Measurements from ENCODE around the gene HSPG2.
"Not testable (repeated sequence)": the region's sequence is repeated elsewhere in the genome, so short reads cannot be mapped to it uniquely, and the experiment has no call there.

The HSPG2 gene

DNA sequence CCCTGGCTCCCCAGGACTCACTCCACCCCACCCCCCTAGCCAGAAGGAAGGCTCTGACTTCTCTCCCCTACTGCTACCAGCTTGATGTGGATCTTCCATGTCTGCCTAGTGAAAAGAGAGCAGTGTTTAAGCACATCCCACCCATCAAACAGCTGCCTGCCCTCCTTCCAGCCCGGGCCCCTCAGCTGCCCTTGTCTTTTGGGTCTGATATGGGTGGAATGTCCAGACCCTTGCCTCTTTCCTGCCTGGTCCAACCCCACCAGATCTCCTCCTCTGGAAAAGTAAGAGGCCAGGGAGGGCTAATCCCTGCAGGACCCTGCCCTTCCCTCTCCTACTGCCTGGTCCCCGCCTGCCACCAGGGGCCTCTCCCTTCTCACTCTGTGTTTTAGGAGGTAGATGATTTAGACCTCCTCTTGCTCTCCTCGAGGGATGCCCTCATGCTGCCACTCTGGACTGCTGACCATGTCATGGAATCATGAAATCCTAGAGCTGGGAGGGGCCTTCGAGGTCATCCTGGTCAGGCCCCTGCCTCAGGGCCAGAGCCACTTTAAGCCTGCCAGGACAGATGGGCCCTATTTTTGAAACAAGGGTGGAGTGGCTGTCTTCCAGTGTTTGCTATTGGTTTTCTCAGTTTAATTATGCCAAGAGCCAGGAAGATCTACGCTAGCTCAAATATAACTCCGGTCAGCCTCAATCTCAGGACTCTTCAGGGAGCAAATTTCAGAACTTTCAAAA lies 15.8 kb upstream of the HSPG2 start:
- no peaks in the 10 kb centered on the region for H3K9me3 ChIP-seq (ENCODE audit: control insufficient read depth, insufficient read depth, low read length)
- H3K9ac ChIP-seq (ENCODE audit: low read depth, low read length), result no peak overlapping the region
- H3K4me3 ChIP-seq (ENCODE audit: low read depth, low read length), result no peak overlapping the region
- no peaks in the 10 kb centered on the region for H3K27me3 ChIP-seq (ENCODE audit: control insufficient read depth, insufficient read depth, low read length)
- no peaks in the 10 kb centered on the region for H3K36me3 ChIP-seq (ENCODE audit: control insufficient read depth, insufficient read depth, low read length)
- peaks cover 6% of the 10 kb centered on the region for H3K4me1 ChIP-seq (ENCODE audit: control insufficient read depth, insufficient read depth, low read length)

DNA sequence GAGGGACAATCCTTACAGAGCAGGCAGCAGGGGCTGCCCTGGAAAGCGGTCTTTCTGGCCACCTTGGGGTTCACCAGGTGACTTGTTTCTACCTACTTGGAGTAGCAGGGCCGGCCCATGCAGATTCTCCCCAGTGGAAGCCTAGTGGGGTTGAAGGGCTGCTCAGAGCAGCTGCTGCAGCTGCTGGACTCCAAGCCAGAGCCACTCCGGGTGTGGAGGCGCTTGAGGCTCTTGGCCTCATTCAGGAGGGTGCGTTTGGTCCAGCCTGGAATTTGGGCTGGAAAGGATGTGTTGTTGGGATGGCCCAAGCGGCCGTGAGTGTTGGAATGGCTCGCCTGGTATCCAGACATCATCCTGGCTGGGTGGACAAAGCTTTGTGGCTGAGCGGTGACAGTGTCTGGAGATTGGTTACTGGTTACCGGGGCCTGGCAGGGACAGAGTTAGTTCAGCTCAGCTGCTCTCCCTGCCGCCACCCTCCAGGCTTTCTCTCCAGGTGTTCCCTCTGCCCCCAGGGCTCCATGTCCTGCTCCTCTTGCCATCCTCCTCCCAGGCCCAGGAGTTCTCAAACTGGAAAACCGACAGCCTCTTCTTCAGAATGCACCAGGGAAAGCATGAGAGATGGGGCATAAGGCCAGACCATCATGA lies 14.2 kb upstream of the HSPG2 start:
- H3K4me1 ChIP-seq (ENCODE audit: control insufficient read depth, insufficient read depth, low read length), result peaks cover 6% of the 10 kb centered on the region
- H3K9ac ChIP-seq (ENCODE audit: low read depth, low read length), result no peak overlapping the region
- no peaks in the 10 kb centered on the region for H3K36me3 ChIP-seq (ENCODE audit: control insufficient read depth, insufficient read depth, low read length)
- H3K4me3 ChIP-seq (ENCODE audit: low read depth, low read length), result no peak overlapping the region
- H3K9me3 ChIP-seq (ENCODE audit: control insufficient read depth, insufficient read depth, low read length), result no peaks in the 10 kb centered on the region
- no peaks in the 10 kb centered on the region for H3K27me3 ChIP-seq (ENCODE audit: control insufficient read depth, insufficient read depth, low read length)

DNA sequence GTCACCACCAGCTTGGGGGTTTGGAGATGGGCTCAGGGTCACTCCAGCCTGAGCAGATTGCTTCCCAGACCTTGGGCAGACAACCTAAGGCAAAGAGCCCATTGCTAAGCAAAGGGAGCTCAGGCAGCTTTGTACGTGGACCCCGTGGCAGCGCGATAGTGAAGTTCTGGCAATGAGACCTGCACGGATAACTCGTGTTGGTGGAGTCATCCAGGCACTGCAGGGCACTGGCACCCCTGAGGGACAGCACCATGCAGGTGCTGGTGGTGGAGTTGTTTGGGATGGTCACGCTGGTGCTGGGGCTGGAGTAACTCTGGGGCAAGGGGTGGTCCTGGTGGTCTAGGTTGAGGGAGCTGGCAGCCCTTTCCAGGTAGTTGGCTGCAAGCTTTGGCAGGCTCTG lies 13.6 kb upstream of the HSPG2 start:
- no peaks in the 10 kb centered on the region for H3K9me3 ChIP-seq (ENCODE audit: control insufficient read depth, insufficient read depth, low read length)
- no peaks in the 10 kb centered on the region for H3K27me3 ChIP-seq (ENCODE audit: control insufficient read depth, insufficient read depth, low read length)
- no peaks in the 10 kb centered on the region for H3K36me3 ChIP-seq (ENCODE audit: control insufficient read depth, insufficient read depth, low read length)
- no peak overlapping the region for H3K9ac ChIP-seq (ENCODE audit: low read depth, low read length)
- H3K4me1 ChIP-seq (ENCODE audit: control insufficient read depth, insufficient read depth, low read length), result peaks cover 4% of the 10 kb centered on the region
- H3K4me3 ChIP-seq (ENCODE audit: low read depth, low read length), result no peak overlapping the region

DNA sequence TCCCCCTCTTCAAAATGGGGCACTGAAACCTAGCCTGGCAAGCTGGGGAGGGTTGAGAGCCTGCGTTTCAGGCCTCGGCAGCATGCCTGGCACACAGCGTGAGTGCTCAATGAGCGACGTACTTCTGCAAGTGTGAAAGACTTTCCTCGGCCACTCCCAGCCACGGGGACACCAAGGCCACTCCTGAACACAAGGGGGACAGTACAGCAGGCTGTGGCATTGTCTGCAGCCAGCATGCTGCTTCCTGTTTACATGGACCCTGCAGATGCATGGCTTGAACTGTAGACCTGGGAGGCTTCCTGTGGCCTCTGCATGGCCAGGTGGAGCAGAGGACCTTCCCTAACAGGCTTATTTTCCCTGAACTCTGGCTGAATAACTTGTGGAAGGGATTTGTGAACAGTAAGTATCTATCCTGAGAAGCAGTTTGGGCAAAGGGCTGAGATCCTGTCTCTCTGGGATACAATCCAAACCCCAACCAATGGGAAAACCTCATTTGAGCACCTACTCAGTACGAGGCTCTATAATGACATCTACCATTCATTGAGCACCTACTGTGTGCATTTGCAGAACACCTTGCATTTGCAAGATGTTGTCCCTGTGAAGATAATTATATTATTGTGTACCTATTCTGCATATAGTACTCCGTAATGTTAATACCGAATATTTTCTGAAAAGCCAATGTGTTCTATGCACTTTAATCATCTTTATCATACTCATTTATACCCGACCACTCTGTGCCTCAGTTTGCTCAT lies 9.9 kb upstream of the HSPG2 start:
- Histone ChIP-seq H3K9ac (ENCODE audit: low read depth, low read length) (no peak overlapping the region), H3K4me3 (ENCODE audit: low read depth, low read length) (no peak overlapping the region), H3K9me3 (ENCODE audit: control insufficient read depth, insufficient read depth, low read length) (no peaks in the 10 kb centered on the region), H3K4me1 (ENCODE audit: control insufficient read depth, insufficient read depth, low read length) (peaks cover 3% of the 10 kb centered on the region), H3K36me3 (ENCODE audit: control insufficient read depth, insufficient read depth, low read length) (no peaks in the 10 kb centered on the region), H3K27me3 (ENCODE audit: control insufficient read depth, insufficient read depth, low read length) (no peaks in the 10 kb centered on the region)

DNA sequence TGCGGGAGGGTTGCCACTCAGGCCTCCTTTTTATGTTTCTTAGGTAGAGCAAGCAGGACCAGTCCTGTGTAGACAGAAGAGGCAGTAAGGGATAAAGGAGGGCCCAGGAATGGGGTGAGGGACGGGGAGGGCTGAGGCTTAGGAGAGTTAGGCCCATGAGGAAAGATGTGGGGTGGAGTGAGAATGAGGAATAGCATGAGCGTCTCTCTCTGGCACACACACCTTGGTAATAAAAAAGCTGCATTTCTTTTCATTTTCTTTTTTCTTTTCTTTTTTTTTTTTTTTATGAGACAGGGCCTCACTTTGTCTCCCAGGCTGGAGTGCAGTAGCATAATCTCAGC lies 7.6 kb upstream of the HSPG2 start:
- Histone ChIP-seq H3K4me1 (ENCODE audit: control insufficient read depth, insufficient read depth, low read length) (peaks cover 3% of the 10 kb centered on the region), H3K36me3 (ENCODE audit: control insufficient read depth, insufficient read depth, low read length) (no peaks in the 10 kb centered on the region), H3K27me3 (ENCODE audit: control insufficient read depth, insufficient read depth, low read length) (no peaks in the 10 kb centered on the region), H3K4me3 (ENCODE audit: low read depth, low read length) (no peak overlapping the region), H3K9me3 (ENCODE audit: control insufficient read depth, insufficient read depth, low read length) (no peaks in the 10 kb centered on the region), H3K9ac (ENCODE audit: low read depth, low read length) (no peak overlapping the region)

DNA sequence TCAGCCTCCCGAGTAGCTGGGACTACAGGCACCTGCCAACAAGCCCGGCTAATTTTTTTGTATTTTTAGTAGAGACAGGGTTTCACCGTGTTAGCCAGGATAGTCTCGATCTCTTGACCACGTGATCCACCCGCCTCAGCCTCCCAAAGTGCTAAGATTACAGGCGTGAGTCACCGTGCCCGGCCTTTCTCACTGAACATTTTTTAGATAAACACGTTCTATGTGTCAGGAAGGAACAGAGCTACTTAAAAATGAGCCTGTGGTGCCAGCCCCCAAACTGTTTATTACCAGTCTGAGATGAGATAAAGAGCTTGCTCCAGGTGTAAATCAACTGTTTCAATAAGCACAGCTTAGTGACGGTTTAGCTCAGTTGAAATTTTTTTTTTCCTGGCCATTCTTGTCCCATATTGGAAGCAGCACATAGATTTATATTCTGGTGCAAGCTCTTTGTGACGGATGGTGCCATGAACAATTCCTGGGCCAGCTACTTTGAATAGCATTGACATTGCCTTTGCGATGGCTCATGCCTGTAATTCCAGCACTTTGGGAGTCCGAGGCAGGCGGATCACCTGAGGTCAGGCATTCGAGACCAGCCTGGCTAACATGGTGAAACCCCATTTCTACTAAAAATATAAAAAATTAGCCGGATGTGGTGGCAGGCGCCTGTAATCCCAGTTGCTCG lies 6.0 kb upstream of the HSPG2 start:
- H3K9me3 ChIP-seq (ENCODE audit: control insufficient read depth, insufficient read depth, low read length); H3K9ac ChIP-seq (ENCODE audit: low read depth, low read length); H3K4me1 ChIP-seq (ENCODE audit: control insufficient read depth, insufficient read depth, low read length); H3K4me3 ChIP-seq (ENCODE audit: low read depth, low read length); H3K27me3 ChIP-seq (ENCODE audit: control insufficient read depth, insufficient read depth, low read length); H3K36me3 ChIP-seq (ENCODE audit: control insufficient read depth, insufficient read depth, low read length): not testable (repeated sequence)

DNA sequence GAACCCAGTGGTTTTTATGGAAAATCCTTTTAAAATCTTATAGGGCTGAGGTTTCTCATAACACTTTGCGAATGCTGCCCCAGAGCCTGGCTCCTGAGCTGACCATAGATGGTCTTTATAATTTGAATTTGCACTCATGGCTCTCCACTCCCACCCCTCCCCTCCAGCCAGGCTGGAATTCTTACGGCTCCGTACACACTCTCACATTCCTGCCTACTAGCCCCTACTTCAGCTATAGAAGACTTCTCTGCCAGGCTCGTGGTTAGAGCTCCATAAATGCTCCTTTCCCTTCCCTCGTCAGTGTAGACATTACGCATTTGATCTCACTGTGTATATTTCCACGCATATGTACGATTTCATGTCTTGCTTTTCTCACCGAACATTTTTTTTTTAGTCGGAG lies 5.4 kb upstream of the HSPG2 start:
- Histone ChIP-seq H3K4me1 (ENCODE audit: control insufficient read depth, insufficient read depth, low read length) (peaks cover 3% of the 10 kb centered on the region), H3K36me3 (ENCODE audit: control insufficient read depth, insufficient read depth, low read length) (peaks cover 2% of the 10 kb centered on the region), H3K9ac (ENCODE audit: low read depth, low read length) (no peak overlapping the region), H3K9me3 (ENCODE audit: control insufficient read depth, insufficient read depth, low read length) (no peaks in the 10 kb centered on the region), H3K27me3 (ENCODE audit: control insufficient read depth, insufficient read depth, low read length) (peaks cover 3% of the 10 kb centered on the region), H3K4me3 (ENCODE audit: low read depth, low read length) (no peak overlapping the region)

DNA sequence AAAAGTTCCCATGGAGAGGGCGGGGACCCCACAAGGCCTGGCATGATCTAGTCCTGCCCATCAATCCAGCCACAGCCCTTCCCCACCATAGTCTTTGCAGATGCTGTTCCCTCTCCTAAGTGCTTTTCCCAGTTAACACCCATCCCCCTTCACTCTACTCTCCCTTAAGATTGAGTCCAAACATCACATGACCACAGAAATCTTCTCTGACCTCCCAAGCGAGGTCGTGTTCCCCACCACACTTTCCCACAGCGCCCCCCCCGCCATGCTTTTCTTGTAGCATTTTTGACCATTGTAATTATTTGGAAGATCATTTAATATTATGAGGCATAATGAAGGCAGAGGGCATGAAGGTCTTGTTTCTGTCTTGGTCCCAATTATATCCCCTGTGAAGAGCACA lies 4.3 kb upstream of the HSPG2 start:
- Histone ChIP-seq H3K4me1 (ENCODE audit: control insufficient read depth, insufficient read depth, low read length) (peaks cover 3% of the 10 kb centered on the region), H3K9ac (ENCODE audit: low read depth, low read length) (no peak overlapping the region), H3K36me3 (ENCODE audit: control insufficient read depth, insufficient read depth, low read length) (peaks cover 2% of the 10 kb centered on the region), H3K27me3 (ENCODE audit: control insufficient read depth, insufficient read depth, low read length) (peaks cover 3% of the 10 kb centered on the region), H3K4me3 (ENCODE audit: low read depth, low read length) (no peak overlapping the region), H3K9me3 (ENCODE audit: control insufficient read depth, insufficient read depth, low read length) (no peaks in the 10 kb centered on the region)

DNA sequence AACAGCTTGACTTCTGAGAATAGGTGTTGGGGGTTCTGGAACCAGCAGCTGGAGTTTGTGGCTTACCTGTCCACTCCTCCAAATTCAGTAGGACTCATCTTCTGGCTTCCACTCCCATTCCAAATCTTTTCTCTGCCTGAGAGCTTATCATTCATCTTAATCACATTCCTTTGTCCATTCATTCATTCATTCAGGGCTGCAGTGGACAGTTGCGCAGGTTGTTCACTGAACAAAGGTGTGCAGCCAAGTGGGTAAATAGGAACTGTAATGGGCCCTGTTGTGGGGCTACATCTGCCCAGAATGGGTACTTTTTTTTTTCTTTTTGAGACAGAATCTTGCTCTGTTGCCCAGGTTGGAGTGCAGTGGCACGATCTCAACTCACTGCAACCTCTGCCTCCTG lies 3.4 kb upstream of the HSPG2 start:
- no peaks in the 10 kb centered on the region for H3K9me3 ChIP-seq (ENCODE audit: control insufficient read depth, insufficient read depth, low read length)
- H3K4me3 ChIP-seq (ENCODE audit: low read depth, low read length), result no peak overlapping the region
- no peak overlapping the region for H3K9ac ChIP-seq (ENCODE audit: low read depth, low read length)
- H3K4me1 ChIP-seq (ENCODE audit: control insufficient read depth, insufficient read depth, low read length), result peaks cover 3% of the 10 kb centered on the region
- H3K27me3 ChIP-seq (ENCODE audit: control insufficient read depth, insufficient read depth, low read length), result peaks cover 3% of the 10 kb centered on the region
- H3K36me3 ChIP-seq (ENCODE audit: control insufficient read depth, insufficient read depth, low read length), result peaks cover 2% of the 10 kb centered on the region

DNA sequence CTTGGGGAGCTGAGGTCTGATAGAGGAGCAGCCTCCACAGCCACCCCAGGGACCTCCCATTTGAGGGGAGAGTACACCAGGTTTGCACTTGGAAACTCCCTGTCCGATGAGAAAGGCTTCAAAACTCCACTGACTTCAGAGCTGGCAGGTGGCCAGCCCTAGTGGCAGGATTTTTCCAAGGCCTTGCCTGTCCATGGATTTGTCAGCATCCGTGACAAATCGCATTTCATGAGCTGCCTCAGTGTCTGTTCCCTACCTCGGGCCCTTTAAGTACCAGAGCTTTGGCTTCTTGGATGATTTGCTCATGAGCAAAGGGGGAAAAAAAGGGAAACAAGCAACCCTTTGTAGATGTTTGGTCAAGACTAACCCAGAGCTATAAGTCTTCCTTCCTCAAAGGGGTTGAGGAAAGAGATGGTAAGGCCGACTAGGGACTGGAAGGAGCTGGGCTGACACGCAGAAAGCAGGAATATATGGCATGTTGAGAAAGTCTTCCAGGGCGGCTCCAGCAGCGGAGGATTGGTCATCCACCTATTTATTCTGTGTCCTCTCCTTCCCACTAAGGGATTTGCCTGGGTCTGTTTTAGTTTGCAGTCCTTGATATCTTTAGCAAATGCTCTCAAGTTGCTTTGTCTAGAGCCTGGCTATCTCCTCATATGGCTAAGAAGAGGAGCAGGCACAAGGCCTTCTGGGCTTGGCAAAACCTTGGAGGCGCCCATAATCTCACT lies 2.7 kb upstream of the HSPG2 start:
- peaks cover 5% of the 10 kb centered on the region for H3K4me1 ChIP-seq (ENCODE audit: control insufficient read depth, insufficient read depth, low read length)
- H3K4me3 ChIP-seq (ENCODE audit: low read depth, low read length), result no peak overlapping the region
- no peak overlapping the region for H3K9ac ChIP-seq (ENCODE audit: low read depth, low read length)
- peaks cover 2% of the 10 kb centered on the region for H3K36me3 ChIP-seq (ENCODE audit: control insufficient read depth, insufficient read depth, low read length)
- H3K27me3 ChIP-seq (ENCODE audit: control insufficient read depth, insufficient read depth, low read length), result peaks cover 3% of the 10 kb centered on the region
- no peaks in the 10 kb centered on the region for H3K9me3 ChIP-seq (ENCODE audit: control insufficient read depth, insufficient read depth, low read length)

DNA sequence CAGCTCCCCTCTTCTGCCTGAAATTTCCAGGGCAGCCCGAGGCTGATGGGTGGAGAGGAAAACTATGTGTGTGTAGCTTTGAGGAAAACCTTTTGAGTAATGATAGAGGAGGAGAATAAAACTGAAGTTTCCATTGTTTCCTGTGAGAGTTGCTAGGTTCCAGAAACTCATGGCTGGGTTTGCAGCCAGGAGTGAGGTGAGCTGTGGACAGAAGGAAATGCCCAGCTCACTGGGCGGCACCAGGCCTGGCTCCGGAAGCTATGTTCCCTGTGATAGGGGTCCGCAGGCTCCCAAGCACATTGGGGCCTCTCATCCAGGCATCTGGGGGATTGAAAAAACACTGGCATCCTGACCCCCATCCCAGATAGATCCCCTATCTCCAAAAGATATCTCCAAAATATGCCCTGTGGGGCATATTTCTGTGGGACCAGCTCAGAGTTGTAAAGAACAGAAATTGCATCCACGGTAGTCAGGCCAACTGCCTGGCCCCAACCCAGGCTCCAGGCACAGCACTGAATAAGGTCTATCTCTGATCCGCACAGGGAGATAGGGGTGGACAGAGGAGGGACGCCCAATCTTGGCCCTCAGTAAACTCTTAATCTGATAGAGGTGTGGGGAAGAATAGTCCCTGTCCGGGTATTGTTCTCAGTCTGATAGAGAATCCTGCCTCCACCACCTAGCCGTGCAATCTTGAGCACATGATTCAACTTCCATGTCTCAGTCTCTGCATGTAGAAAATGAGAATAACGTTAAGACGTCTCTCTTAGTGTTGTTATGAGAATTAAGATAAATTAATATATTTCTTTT lies 1.8 kb upstream of the HSPG2 start:
- H3K9ac ChIP-seq (ENCODE audit: low read depth, low read length), result no peak overlapping the region
- no peak overlapping the region for H3K4me3 ChIP-seq (ENCODE audit: low read depth, low read length)
- H3K4me1 ChIP-seq (ENCODE audit: control insufficient read depth, insufficient read depth, low read length), result peaks cover 6% of the 10 kb centered on the region
- no peaks in the 10 kb centered on the region for H3K9me3 ChIP-seq (ENCODE audit: control insufficient read depth, insufficient read depth, low read length)
- peaks cover 3% of the 10 kb centered on the region for H3K27me3 ChIP-seq (ENCODE audit: control insufficient read depth, insufficient read depth, low read length)
- H3K36me3 ChIP-seq (ENCODE audit: control insufficient read depth, insufficient read depth, low read length), result peaks cover 2% of the 10 kb centered on the region
